Natural killer cell (primary cell): Measurements from ENCODE around the gene TPI1. TPM values are rescaled to one million over a fixed set of nuclear protein-coding genes. Genes with fewer than 3 reads are reported as not detected.
A peak's percentile ranks its signal among the peaks of the same experiment; 100 is the strongest.
"Not testable (repeated sequence)": the region's sequence is repeated elsewhere in the genome, so short reads cannot be mapped to it uniquely, and the experiment has no call there.

Source experiments
- ATAC-seq, 3 donors: fragments of 150-1000 bp in 2 of 3; fragments of 200-7000 bp in 1 of 3; cut with Tn5 transposase; 1 replicate in 1 of 3; 2 replicates in 2 of 3; pipeline ENCODE4 v1.10.0; 2021; ENCODE audit warnings: mild to moderate bottlenecking in 2 of 3, moderate library complexity in 2 of 3
- DNase-seq, 2 donors: peaks; one replicate each; pipeline versions ENCODE4 v3.0.0 to v3.0.0-alpha.2; 2013 to 2021; ENCODE audit warnings: mixed read lengths in 1 of 2
- H3K27ac ChIP-seq: one replicate; pipeline ENCODE4 v1.5.1; 2013; ENCODE audit warnings: mild to moderate bottlenecking, low read length
- H3K27me3 ChIP-seq: one replicate; pipeline ENCODE4 v1.6.1; 2013; ENCODE audit warnings: low read length; ENCODE audit not compliant: control insufficient read depth, insufficient read depth
- H3K36me3 ChIP-seq: one replicate; pipeline ENCODE4 v1.6.1; 2013; ENCODE audit warnings: low read length; ENCODE audit not compliant: control insufficient read depth, insufficient read depth
- H3K4me1 ChIP-seq: one replicate; pipeline ENCODE4 v1.6.1; 2013; ENCODE audit warnings: low read length; ENCODE audit not compliant: control insufficient read depth, insufficient read depth
- H3K4me3 ChIP-seq: one replicate; pipeline ENCODE4 v1.5.1; 2013; ENCODE audit warnings: low read length
- H3K9me3 ChIP-seq: one replicate; pipeline ENCODE4 v1.6.1; 2013; ENCODE audit warnings: low read length; ENCODE audit not compliant: control insufficient read depth, insufficient read depth
- H3K27ac Mint-ChIP-seq, 2 donors: one replicate each; pipeline ENCODE4 v1.8.0; 2022; ENCODE audit warnings: mild to moderate bottlenecking in 2 of 2, mixed read lengths in 2 of 2, moderate library complexity in 1 of 2
- H3K27me3 Mint-ChIP-seq, 2 donors: one replicate each; pipeline ENCODE4 v1.8.0; 2022; ENCODE audit warnings: low read depth in 2 of 2, mixed read lengths in 2 of 2
- H3K36me3 Mint-ChIP-seq: one replicate; pipeline ENCODE4 v1.8.0; 2022; ENCODE audit warnings: mixed read lengths
- H3K4me1 Mint-ChIP-seq, 2 donors: one replicate each; pipeline ENCODE4 v1.8.0; 2022; ENCODE audit warnings: mixed read lengths in 2 of 2
- H3K4me3 Mint-ChIP-seq: one replicate; pipeline ENCODE4 v1.8.0; 2022; ENCODE audit warnings: mild to moderate bottlenecking, moderate library complexity, mixed read lengths
- H3K9me3 Mint-ChIP-seq, 2 donors: one replicate each; pipeline ENCODE4 v1.8.0; 2022; ENCODE audit warnings: mixed read lengths in 2 of 2
- WGBS: methylation state at CpG from one replicate; pipeline ENCODE4 v1.1.7; 2013; ENCODE audit warnings: missing lambda C conversion rate; ENCODE audit not compliant: insufficient coverage; 5-methylcytosine and 5-hydroxymethylcytosine counted together
- intact Hi-C: fragments of 100-400 bp; cut with micrococcal nuclease; formaldehyde crosslinking; loops from one replicate; pipeline ENCODE4 v1.14.2; 2022
- total RNA-seq, 4 donors: library from RNA; stranded (reverse); fragments of 120-200 nt in 1 of 4; gene quantifications; one replicate each; pipeline versions ENCODE4 v1.2.3 to v1.2.4, GENCODE V29; 2013 to 2022
- TF ChIP-seq, protein P1 (sequence below): fragments of 200-600 bp; IDR thresholded peaks from one replicate; pipeline ENCODE4 v1.8.0; 2022; ENCODE audit warnings: antibody characterized with exemption

The TPI1 gene
- total RNA-seq, 3 donors from 2014 or later (not counting 1 experiment from before 2014, with no cell fraction given) = 167 to 196 (median 189) TPM

DNA sequence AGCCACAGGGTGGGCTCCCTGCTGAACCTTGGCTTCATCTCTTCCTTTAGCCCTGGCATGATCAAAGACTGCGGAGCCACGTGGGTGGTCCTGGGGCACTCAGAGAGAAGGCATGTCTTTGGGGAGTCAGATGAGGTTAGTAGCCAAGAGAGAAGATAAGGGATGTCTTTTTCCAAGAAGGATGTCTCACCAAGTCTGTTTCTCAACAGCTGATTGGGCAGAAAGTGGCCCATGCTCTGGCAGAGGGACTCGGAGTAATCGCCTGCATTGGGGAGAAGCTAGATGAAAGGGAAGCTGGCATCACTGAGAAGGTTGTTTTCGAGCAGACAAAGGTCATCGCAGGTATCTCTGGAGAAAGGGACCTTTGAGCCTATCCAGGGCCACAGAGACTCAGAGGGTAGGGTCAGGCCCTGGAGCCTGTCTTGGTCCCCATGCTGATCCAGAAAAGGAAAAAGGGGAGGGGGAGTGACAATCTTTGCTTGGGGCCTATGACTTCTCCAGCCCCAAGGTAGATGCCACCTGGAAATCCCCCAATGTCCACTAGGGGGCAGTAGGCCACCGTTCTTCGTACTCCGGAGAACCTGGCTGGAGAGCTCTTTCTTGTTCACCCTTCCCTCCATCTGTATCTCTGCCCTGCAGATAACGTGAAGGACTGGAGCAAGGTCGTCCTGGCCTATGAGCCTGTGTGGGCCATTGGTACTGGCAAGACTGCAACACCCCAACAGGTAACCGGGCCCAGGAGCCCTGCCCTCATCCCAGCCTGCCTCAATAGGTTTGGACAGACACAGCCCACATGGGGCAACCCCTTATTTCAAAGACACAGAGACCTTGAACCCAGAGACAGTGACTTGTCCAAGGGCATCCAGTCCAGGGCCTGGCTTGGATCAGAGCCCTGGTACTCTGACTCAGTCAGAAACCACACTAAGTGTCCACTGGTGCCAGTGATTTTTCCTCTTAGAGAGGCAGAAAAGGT is 2.0 kb downstream of the TPI1 start:
- Histone ChIP-seq H3K4me3 (no peak overlapping the region), H3K27ac (no peak overlapping the region), H3K36me3 (peaks cover 23% of the 10 kb centered on the region), H3K9me3 (no peaks in the 10 kb centered on the region), H3K4me1 (peaks cover 60% of the 10 kb centered on the region), H3K27me3 (no peaks in the 10 kb centered on the region)
- DNase-seq = peak; percentile 81 to 93
- ATAC-seq = peak in 1 of 3 donors; percentile 7
- H3K27me3 Mint-ChIP-seq = no peaks in the 10 kb centered on the region
- peak overlapping the region; percentile 82 for H3K4me3 Mint-ChIP-seq
- H3K36me3 Mint-ChIP-seq = no peaks in the 10 kb centered on the region
- no peaks in the 10 kb centered on the region for H3K9me3 Mint-ChIP-seq
- 47% methylated on average over 12 of the region's 12 CpGs for WGBS
- H3K27ac Mint-ChIP-seq = peak overlapping the region; percentile 72 to 84
- TF ChIP-seq, protein P1, sequence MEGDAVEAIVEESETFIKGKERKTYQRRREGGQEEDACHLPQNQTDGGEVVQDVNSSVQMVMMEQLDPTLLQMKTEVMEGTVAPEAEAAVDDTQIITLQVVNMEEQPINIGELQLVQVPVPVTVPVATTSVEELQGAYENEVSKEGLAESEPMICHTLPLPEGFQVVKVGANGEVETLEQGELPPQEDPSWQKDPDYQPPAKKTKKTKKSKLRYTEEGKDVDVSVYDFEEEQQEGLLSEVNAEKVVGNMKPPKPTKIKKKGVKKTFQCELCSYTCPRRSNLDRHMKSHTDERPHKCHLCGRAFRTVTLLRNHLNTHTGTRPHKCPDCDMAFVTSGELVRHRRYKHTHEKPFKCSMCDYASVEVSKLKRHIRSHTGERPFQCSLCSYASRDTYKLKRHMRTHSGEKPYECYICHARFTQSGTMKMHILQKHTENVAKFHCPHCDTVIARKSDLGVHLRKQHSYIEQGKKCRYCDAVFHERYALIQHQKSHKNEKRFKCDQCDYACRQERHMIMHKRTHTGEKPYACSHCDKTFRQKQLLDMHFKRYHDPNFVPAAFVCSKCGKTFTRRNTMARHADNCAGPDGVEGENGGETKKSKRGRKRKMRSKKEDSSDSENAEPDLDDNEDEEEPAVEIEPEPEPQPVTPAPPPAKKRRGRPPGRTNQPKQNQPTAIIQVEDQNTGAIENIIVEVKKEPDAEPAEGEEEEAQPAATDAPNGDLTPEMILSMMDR = peak; percentile 84
- H3K4me1 Mint-ChIP-seq = peaks cover 44 to 58% of the 10 kb centered on the region in 2 donors
- intact Hi-C loops = loop anchor here (1.0 kb wide), 3 partner anchors 17 to 244 kb away; partner anchors contain the start of genes C1R and USP5

DNA sequence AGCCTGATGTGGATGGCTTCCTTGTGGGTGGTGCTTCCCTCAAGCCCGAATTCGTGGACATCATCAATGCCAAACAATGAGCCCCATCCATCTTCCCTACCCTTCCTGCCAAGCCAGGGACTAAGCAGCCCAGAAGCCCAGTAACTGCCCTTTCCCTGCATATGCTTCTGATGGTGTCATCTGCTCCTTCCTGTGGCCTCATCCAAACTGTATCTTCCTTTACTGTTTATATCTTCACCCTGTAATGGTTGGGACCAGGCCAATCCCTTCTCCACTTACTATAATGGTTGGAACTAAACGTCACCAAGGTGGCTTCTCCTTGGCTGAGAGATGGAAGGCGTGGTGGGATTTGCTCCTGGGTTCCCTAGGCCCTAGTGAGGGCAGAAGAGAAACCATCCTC is 3.0 kb downstream of the TPI1 start:
- ATAC-seq, H3K36me3 Mint-ChIP-seq, H3K4me3 ChIP-seq, DNase-seq, H3K9me3 ChIP-seq, H3K9me3 Mint-ChIP-seq, intact Hi-C loops, H3K27me3 ChIP-seq, H3K27me3 Mint-ChIP-seq, H3K27ac ChIP-seq: not testable (repeated sequence)
- WGBS = no CpG with 5 or more reads among the region's 4 CpGs
- H3K36me3 ChIP-seq = peaks cover 19% of the 10 kb centered on the region
- H3K4me1 Mint-ChIP-seq = peaks cover 44 to 64% of the 10 kb centered on the region in 2 donors
- peak overlapping the region in 1 of 2 donors; percentile 87 for H3K27ac Mint-ChIP-seq
- peaks cover 62% of the 10 kb centered on the region for H3K4me1 ChIP-seq
- peak overlapping the region; percentile 52 for H3K4me3 Mint-ChIP-seq

DNA sequence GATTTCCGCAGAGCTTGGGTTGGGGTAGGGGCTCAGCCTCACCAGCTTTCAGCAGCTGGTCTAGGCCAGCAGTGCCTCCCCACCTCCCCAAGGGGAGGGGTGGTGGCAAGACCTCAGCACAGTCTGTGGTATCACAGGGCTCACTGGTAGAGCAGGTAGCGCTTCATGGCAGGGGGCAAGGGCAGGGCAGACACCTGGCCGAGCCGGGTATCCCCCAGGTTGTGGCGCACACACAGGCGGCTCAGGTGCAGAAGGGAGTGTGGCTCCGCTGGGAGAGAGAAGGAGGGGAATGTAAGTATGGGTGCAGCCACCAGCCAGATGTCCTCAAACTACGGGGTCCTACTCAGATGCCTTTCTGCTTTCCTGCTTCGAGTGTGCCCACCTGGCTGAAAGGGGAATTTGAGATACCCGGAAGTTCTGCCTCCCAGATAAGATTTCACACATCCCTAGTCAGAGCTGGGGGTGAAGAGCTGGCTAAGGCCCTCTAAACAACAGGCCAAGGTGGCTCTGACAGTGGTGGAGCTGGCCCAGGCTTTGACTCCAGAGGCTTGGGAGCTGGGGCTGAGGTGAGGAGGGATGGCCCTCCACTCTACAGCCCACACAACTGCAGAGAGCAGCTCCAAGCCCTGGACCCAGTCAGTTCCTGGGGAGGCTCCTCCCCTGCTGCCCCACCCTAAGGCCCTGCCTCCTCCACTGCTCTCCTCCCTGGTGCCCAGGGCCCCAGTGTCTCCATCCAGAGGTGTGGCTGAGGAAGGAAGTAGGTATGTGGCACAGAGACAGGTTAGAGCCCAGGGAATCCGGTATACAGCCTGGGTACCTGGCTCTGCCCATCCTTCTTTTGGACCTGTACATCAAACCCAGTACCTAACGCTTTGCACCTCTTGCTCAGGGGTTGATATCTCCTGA is 4.0 kb downstream of the TPI1 start:
- Histone ChIP-seq H3K36me3 (peaks cover 19% of the 10 kb centered on the region), H3K4me1 (peaks cover 62% of the 10 kb centered on the region), H3K27ac (peak overlapping the region; percentile 4), H3K4me3 (no peak overlapping the region), H3K9me3 (no peaks in the 10 kb centered on the region), H3K27me3 (no peaks in the 10 kb centered on the region)
- 75% methylated on average over 11 of the region's 12 CpGs for WGBS
- no peak for ATAC-seq
- peaks cover 44 to 64% of the 10 kb centered on the region in 2 donors for H3K4me1 Mint-ChIP-seq
- peak in 1 of 2 donors; percentile 49 for DNase-seq
- TF ChIP-seq, protein P1 = no peak
- intact Hi-C loops = no loop called here
- H3K27me3 Mint-ChIP-seq = no peaks in the 10 kb centered on the region
- peak overlapping the region; percentile 93 for H3K4me3 Mint-ChIP-seq
- H3K9me3 Mint-ChIP-seq = no peaks in the 10 kb centered on the region
- no peaks in the 10 kb centered on the region for H3K36me3 Mint-ChIP-seq
- H3K27ac Mint-ChIP-seq = peak overlapping the region; percentile 87 to 94
